ENCODE results near the gene MYMX.

Gene MYMX

DNA sequence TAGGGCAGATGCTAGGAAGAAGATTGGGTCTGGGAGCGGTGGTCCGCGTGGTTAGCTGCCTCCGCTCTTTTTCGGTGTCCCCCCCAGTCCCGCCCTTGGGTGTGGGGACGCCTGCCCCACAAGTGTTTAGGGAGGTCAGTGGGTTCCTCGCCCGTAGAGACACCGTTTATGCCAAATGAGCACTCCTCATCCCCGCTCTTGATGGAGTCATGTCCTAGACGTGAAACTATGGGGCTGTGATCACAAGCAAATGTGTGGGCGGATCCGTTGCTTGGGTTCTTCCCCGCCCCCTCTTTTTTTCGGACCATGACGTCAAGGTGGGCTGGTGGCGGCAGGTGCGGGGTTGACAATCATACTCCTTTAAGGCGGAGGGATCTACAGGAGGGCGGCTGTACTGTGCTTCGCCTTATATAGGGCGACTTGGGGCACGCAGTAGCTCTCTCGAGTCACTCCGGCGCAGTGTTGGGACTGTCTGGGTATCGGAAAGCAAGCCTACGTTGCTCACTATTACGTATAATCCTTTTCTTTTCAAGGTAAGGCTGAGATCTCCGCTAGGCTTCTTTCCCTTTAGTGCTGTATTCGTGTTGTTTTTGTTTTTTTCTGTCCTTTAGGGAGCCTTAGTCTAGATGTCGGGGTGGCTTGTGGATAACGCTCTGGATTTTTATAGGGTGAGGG, 30.1 kb downstream of the MYMX start, which contains the start of gene HSP90AB1 (continued):
- TF ChIP-seq ZNF335 (tag by site-specific recombination; conservative IDR thresholded peaks at IDR 0.05) (peak; percentile 72; the same call in 1 of the 2 replicates), ZNF623 (tag by site-specific recombination; IDR thresholded peaks at IDR 0.05) (peak; percentile 27; the same call in 1 of the 2 replicates), ZNF777 (tag by site-specific recombination; IDR thresholded peaks at IDR 0.05; ENCODE audit: borderline replicate concordance) (peak; percentile 92), ZIC2 (tag by site-specific recombination; IDR thresholded peaks at IDR 0.05) (peak; percentile 49; the same call in 1 of the 2 replicates), ZNF629 (tag by site-specific recombination; IDR thresholded peaks at IDR 0.05) (peak; percentile 97), ZBTB21 (tag by site-specific recombination; IDR thresholded peaks at IDR 0.05) (peak; percentile 94), ZFP41 (tag by site-specific recombination; IDR thresholded peaks at IDR 0.05; ENCODE audit: borderline replicate concordance) (peak; percentile 97), HOXC10 (CRISPR knock-in tag; IDR thresholded peaks at IDR 0.05) (no peak), SETDB1 (IDR thresholded peaks at IDR 0.05; ENCODE audit: insufficient read length, low read length) (no peak), SCRT2 (tag by site-specific recombination; IDR thresholded peaks at IDR 0.05) (peak; percentile 8; the same call in 1 of the 2 replicates), ZNF837 (tag by site-specific recombination; IDR thresholded peaks at IDR 0.05) (no peak)
- TF ChIP-seq, protein P1, sequence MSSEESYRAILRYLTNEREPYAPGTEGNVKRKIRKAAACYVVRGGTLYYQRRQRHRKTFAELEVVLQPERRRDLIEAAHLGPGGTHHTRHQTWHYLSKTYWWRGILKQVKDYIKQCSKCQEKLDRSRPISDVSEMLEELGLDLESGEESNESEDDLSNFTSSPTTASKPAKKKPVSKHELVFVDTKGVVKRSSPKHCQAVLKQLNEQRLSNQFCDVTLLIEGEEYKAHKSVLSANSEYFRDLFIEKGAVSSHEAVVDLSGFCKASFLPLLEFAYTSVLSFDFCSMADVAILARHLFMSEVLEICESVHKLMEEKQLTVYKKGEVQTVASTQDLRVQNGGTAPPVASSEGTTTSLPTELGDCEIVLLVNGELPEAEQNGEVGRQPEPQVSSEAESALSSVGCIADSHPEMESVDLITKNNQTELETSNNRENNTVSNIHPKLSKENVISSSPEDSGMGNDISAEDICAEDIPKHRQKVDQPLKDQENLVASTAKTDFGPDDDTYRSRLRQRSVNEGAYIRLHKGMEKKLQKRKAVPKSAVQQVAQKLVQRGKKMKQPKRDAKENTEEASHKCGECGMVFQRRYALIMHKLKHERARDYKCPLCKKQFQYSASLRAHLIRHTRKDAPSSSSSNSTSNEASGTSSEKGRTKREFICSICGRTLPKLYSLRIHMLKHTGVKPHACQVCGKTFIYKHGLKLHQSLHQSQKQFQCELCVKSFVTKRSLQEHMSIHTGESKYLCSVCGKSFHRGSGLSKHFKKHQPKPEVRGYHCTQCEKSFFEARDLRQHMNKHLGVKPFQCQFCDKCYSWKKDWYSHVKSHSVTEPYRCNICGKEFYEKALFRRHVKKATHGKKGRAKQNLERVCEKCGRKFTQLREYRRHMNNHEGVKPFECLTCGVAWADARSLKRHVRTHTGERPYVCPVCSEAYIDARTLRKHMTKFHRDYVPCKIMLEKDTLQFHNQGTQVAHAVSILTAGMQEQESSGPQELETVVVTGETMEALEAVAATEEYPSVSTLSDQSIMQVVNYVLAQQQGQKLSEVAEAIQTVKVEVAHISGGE (tag by site-specific recombination; conservative IDR thresholded peaks at IDR 0.05; ENCODE audit: low read depth): peak; percentile 22; the same call in 1 of the 2 replicates
- TF ChIP-seq, protein P2, sequence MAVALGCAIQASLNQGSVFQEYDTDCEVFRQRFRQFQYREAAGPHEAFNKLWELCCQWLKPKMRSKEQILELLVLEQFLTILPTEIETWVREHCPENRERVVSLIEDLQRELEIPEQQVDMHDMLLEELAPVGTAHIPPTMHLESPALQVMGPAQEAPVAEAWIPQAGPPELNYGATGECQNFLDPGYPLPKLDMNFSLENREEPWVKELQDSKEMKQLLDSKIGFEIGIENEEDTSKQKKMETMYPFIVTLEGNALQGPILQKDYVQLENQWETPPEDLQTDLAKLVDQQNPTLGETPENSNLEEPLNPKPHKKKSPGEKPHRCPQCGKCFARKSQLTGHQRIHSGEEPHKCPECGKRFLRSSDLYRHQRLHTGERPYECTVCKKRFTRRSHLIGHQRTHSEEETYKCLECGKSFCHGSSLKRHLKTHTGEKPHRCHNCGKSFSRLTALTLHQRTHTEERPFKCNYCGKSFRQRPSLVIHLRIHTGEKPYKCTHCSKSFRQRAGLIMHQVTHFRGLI (tag by site-specific recombination; IDR thresholded peaks at IDR 0.05): no peak
- TF ChIP-seq, protein P3, sequence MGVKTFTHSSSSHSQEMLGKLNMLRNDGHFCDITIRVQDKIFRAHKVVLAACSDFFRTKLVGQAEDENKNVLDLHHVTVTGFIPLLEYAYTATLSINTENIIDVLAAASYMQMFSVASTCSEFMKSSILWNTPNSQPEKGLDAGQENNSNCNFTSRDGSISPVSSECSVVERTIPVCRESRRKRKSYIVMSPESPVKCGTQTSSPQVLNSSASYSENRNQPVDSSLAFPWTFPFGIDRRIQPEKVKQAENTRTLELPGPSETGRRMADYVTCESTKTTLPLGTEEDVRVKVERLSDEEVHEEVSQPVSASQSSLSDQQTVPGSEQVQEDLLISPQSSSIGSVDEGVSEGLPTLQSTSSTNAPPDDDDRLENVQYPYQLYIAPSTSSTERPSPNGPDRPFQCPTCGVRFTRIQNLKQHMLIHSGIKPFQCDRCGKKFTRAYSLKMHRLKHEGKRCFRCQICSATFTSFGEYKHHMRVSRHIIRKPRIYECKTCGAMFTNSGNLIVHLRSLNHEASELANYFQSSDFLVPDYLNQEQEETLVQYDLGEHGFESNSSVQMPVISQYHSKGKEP (tag by site-specific recombination; IDR thresholded peaks at IDR 0.05): no peak
- TF ChIP-seq, protein P4, sequence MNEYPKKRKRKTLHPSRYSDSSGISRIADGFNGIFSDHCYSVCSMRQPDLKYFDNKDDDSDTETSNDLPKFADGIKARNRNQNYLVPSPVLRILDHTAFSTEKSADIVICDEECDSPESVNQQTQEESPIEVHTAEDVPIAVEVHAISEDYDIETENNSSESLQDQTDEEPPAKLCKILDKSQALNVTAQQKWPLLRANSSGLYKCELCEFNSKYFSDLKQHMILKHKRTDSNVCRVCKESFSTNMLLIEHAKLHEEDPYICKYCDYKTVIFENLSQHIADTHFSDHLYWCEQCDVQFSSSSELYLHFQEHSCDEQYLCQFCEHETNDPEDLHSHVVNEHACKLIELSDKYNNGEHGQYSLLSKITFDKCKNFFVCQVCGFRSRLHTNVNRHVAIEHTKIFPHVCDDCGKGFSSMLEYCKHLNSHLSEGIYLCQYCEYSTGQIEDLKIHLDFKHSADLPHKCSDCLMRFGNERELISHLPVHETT (tag by site-specific recombination; IDR thresholded peaks at IDR 0.05): peak; percentile 95

DNA sequence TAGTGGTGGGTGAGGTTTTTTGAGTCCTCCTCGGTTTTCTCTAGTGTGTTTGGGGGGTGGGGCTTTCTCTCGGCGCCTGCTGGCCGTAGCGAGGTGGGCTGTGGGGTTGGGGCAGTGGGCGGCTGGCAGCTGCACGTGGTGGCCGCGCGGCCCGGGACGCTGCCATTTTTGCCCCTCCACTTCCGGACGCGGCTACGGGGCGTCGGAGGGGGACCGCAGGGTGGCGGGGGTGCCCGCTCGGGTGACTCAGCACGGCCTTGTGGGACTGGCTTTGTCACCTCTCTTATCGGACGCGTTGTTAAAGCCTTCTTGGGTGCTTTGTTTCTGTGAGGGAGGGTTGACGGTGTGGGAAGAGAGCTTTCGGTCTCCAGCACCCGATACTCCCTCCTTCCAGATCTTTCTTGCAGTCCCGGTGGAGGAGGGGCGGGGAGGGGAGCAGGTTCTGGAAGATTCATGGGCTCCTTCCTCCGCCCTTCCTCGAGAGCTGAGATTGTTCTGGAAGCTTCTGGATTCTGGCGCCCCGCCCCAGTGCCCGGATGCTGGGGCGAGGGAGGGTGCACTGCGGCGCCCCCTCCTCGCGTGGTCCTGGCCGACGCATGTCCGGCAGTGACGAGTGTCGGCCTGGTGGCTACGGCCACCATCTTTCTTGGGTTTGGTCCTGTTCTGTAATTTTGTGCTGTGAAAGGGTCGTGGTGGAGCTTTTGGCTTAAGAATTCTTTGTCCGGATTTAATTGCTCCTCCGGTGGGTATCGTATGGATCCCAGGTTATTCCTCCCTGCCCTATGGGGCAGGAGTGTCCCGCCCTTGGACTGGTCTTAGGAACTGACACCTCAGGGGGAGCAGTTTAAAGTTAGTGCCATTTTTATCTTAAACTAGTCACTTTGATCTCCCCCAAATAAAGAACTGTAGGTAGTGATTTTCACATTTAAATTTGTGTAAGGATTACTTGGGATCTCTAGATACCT, 30.9 kb downstream of the MYMX start:
- H3K4me1 ChIP-seq (ENCODE audit: control insufficient read depth, insufficient read depth, low read length): no peaks in the 10 kb centered on the region
- H3K4me3 ChIP-seq (ENCODE audit: low read depth, low read length): peak overlapping the region; percentile 66
- H3K27ac ChIP-seq (ENCODE audit: extremely low read depth, low read depth, low read length): peak overlapping the region; percentile 71
- peaks cover 27 to 51% of the 10 kb centered on the region in 2 experiments for H3K36me3 ChIP-seq (ENCODE audit: control insufficient read depth in 2 of 2, insufficient read depth in 1 of 2, low read length in 2 of 2)
- H3K9me3 ChIP-seq (ENCODE audit: control insufficient read depth, insufficient read depth, low read depth, low read length): no peaks in the 10 kb centered on the region
- CTCF ChIA-PET: interaction anchor here (0.7 to 5.6 kb wide), 9 partner anchors 9 to 151 kb away, joined by 3 to 70 read pairs (median 5); partner anchors contain the start of gene SLC35B2
- POLR2A ChIA-PET: interaction anchor here (0.7 to 5.1 kb wide), 40 partner anchors 8 to 1188 kb away, joined by 3 to 131 read pairs (median 6); partner anchors contain the start of genes AARS2, CDC5L, GTPBP2 and KLC4
- peak; percentile 48 for TF ChIP-seq ZFHX2 (tag by site-specific recombination; conservative IDR thresholded peaks at IDR 0.05)
- TF ChIP-seq, protein P1 (tag by site-specific recombination; conservative IDR thresholded peaks at IDR 0.05; ENCODE audit: low read depth): peak; percentile 41; the same call in 1 of the 2 replicates
- TF ChIP-seq ZBTB8A (tag by site-specific recombination; IDR thresholded peaks at IDR 0.05): peak; percentile 87
- TF ChIP-seq, protein P5, sequence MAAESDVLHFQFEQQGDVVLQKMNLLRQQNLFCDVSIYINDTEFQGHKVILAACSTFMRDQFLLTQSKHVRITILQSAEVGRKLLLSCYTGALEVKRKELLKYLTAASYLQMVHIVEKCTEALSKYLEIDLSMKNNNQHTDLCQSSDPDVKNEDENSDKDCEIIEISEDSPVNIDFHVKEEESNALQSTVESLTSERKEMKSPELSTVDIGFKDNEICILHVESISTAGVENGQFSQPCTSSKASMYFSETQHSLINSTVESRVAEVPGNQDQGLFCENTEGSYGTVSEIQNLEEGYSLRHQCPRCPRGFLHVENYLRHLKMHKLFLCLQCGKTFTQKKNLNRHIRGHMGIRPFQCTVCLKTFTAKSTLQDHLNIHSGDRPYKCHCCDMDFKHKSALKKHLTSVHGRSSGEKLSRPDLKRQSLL (tag by site-specific recombination; IDR thresholded peaks at IDR 0.05): 0 out of 2 replicates have a peak, but pooled peaks have one; percentile 16
- TF ChIP-seq ZNF660 (tag by site-specific recombination; IDR thresholded peaks at IDR 0.05): 0 out of 2 replicates have a peak, but pooled peaks have one; percentile 6

All from HEK293 (cell line).